Measurements from ENCODE around the gene ATP13A3. TPM values are rescaled to one million over a fixed set of nuclear protein-coding genes. Genes with fewer than 3 reads are reported as not detected.
"Not testable (repeated sequence)": the region's sequence is repeated elsewhere in the genome, so short reads cannot be mapped to it uniquely, and the experiment has no call there.

ATP13A3 gene
- total RNA-seq, 1 donor from 2014 or later, result 60.2 TPM

- H3K36me3 Mint-ChIP-seq, result no peaks in the 10 kb centered on the region
- H3K27me3 Mint-ChIP-seq (ENCODE audit: low read depth), result no peaks in the 10 kb centered on the region
- TF ChIP-seq CTCF (IDR thresholded peaks at IDR 0.05; ENCODE audit: unreplicated experiment), result no peak
- DNase-seq (ENCODE audit: low spot score in 2 of 2, unreplicated experiment in 2 of 2), result no peak
- no peak overlapping the region for H3K4me3 Mint-ChIP-seq
- H3K4me1 Mint-ChIP-seq, result peaks cover 14% of the 10 kb centered on the region
- H3K9me3 Mint-ChIP-seq, result no peaks in the 10 kb centered on the region
- H3K27ac Mint-ChIP-seq, result no peak overlapping the region
These were observed 9.6 kb upstream of the ATP13A3 start for GRCh38 chr3:194496217-194496919.

- Mint-ChIP-seq H3K4me1 (peaks cover 14% of the 10 kb centered on the region), H3K9me3 (no peaks in the 10 kb centered on the region), H3K36me3 (no peaks in the 10 kb centered on the region), H3K4me3 (no peak overlapping the region), H3K27ac (no peak overlapping the region), H3K27me3 (ENCODE audit: low read depth) (no peaks in the 10 kb centered on the region)
- no peak for DNase-seq (ENCODE audit: low spot score in 2 of 2, unreplicated experiment in 2 of 2)
- TF ChIP-seq CTCF (IDR thresholded peaks at IDR 0.05; ENCODE audit: unreplicated experiment), result no peak
These were observed 8.2 kb upstream of the ATP13A3 start for GRCh38 chr3:194494951-194495374.

GRCh38 chr3:194493995-194494927, 7.5 kb upstream of the ATP13A3 start:
- Mint-ChIP-seq H3K27ac (peak overlapping the region; percentile 29), H3K4me1 (peaks cover 14% of the 10 kb centered on the region)
- not testable (repeated sequence) for DNase-seq (ENCODE audit: low spot score in 2 of 2, unreplicated experiment in 2 of 2); H3K27me3 Mint-ChIP-seq (ENCODE audit: low read depth); H3K36me3 Mint-ChIP-seq; H3K9me3 Mint-ChIP-seq; H3K4me3 Mint-ChIP-seq

- no peak for TF ChIP-seq CTCF (IDR thresholded peaks at IDR 0.05; ENCODE audit: unreplicated experiment)
- no peaks in the 10 kb centered on the region for H3K36me3 Mint-ChIP-seq
- peaks cover 6% of the 10 kb centered on the region for H3K9me3 Mint-ChIP-seq
- no peak for DNase-seq (ENCODE audit: low spot score in 2 of 2, unreplicated experiment in 2 of 2)
- H3K4me3 Mint-ChIP-seq, result no peak overlapping the region
- no peaks in the 10 kb centered on the region for H3K27me3 Mint-ChIP-seq (ENCODE audit: low read depth)
- H3K27ac Mint-ChIP-seq, result no peak overlapping the region
- H3K4me1 Mint-ChIP-seq, result peaks cover 7% of the 10 kb centered on the region
These were observed 5.2 kb upstream of the ATP13A3 start for GRCh38 chr3:194492001-194492400.

- Mint-ChIP-seq H3K9me3 (peaks cover 6% of the 10 kb centered on the region), H3K27me3 (ENCODE audit: low read depth) (no peaks in the 10 kb centered on the region), H3K4me1 (peaks cover 16% of the 10 kb centered on the region), H3K36me3 (no peaks in the 10 kb centered on the region), H3K4me3 (no peak overlapping the region), H3K27ac (no peak overlapping the region)
- no peak for TF ChIP-seq CTCF (IDR thresholded peaks at IDR 0.05; ENCODE audit: unreplicated experiment)
- DNase-seq (ENCODE audit: low spot score in 2 of 2, unreplicated experiment in 2 of 2), result no peak
These were observed 3.2 kb upstream of the ATP13A3 start for GRCh38 chr3:194489736-194490612.
